ENCODE results near the gene CHST1.

DNA sequence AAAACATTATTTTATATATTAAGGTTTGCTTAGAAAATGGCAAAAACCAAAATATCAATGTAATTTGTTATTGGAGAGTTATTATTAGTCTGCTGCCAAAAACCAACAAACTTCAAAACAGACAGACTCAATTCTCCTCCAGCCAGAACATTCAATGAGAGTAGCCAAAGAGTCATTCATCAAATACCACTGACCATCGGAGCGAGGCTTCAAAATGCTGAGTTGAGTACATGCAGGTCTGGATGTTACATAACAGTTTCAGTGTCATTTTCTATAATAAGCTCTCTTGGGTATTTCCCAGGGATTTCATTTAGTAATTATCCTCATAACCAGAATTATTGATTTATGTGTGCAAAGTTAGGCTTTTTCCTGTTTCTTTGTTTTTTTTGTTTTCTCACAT, 42.6 kb downstream of the CHST1 start:
- TF ChIP-seq NFIC (IDR thresholded peaks at IDR 0.05) (no peak), CEBPB (IDR thresholded peaks at IDR 0.05) (no peak), YY1 (IDR thresholded peaks at IDR 0.05; ENCODE audit: low read depth) (no peak), EP300 (IDR thresholded peaks at IDR 0.05; ENCODE audit: borderline replicate concordance) (no peak), CREB1 (IDR thresholded peaks at IDR 0.05; ENCODE audit: low read depth) (no peak), TAF1 (IDR thresholded peaks at IDR 0.05; ENCODE audit: low read depth) (no peak), TEAD4 (IDR thresholded peaks at IDR 0.05) (no peak), FOXM1 (IDR thresholded peaks at IDR 0.05; ENCODE audit: borderline replicate concordance, low read depth) (no peak), EGR1 (IDR thresholded peaks at IDR 0.05) (no peak), ZBTB7A (IDR thresholded peaks at IDR 0.05; ENCODE audit: low read depth) (no peak), RAD21 (IDR thresholded peaks at IDR 0.05; ENCODE audit: low read depth) (no peak)
- TF ChIP-seq, protein P1, sequence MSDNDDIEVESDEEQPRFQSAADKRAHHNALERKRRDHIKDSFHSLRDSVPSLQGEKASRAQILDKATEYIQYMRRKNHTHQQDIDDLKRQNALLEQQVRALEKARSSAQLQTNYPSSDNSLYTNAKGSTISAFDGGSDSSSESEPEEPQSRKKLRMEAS (IDR thresholded peaks at IDR 0.05), result no peak
- TF ChIP-seq, protein P2, sequence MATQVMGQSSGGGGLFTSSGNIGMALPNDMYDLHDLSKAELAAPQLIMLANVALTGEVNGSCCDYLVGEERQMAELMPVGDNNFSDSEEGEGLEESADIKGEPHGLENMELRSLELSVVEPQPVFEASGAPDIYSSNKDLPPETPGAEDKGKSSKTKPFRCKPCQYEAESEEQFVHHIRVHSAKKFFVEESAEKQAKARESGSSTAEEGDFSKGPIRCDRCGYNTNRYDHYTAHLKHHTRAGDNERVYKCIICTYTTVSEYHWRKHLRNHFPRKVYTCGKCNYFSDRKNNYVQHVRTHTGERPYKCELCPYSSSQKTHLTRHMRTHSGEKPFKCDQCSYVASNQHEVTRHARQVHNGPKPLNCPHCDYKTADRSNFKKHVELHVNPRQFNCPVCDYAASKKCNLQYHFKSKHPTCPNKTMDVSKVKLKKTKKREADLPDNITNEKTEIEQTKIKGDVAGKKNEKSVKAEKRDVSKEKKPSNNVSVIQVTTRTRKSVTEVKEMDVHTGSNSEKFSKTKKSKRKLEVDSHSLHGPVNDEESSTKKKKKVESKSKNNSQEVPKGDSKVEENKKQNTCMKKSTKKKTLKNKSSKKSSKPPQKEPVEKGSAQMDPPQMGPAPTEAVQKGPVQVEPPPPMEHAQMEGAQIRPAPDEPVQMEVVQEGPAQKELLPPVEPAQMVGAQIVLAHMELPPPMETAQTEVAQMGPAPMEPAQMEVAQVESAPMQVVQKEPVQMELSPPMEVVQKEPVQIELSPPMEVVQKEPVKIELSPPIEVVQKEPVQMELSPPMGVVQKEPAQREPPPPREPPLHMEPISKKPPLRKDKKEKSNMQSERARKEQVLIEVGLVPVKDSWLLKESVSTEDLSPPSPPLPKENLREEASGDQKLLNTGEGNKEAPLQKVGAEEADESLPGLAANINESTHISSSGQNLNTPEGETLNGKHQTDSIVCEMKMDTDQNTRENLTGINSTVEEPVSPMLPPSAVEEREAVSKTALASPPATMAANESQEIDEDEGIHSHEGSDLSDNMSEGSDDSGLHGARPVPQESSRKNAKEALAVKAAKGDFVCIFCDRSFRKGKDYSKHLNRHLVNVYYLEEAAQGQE (IDR thresholded peaks at IDR 0.05; ENCODE audit: low read depth), result no peak
- TF ChIP-seq, protein P3, sequence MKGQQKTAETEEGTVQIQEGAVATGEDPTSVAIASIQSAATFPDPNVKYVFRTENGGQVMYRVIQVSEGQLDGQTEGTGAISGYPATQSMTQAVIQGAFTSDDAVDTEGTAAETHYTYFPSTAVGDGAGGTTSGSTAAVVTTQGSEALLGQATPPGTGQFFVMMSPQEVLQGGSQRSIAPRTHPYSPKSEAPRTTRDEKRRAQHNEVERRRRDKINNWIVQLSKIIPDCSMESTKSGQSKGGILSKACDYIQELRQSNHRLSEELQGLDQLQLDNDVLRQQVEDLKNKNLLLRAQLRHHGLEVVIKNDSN (IDR thresholded peaks at IDR 0.05), result no peak

Data from Ishikawa (cell line).